GM12878 (cell line): ENCODE measurements around the gene LCA5. TPM values are rescaled to one million over a fixed set of nuclear protein-coding genes. Genes with fewer than 3 reads are reported as not detected.
"Not testable (repeated sequence)": the region's sequence is repeated elsewhere in the genome, so short reads cannot be mapped to it uniquely, and the experiment has no call there.

Source experiments
- ATAC-seq: fragments of 200-7000 bp; cut with Tn5 transposase; 3 replicates; pipeline ENCODE4 v1.9.1; 2020; ENCODE audit warnings: mild to moderate bottlenecking, moderate library complexity
- BruUV-seq: library from RNA; stranded (reverse); fragments of 400-500 nt; replicated peaks from 2 replicates; lab custom pipeline; 2021; lab: Mats Ljungman, UMichigan
- CTCF ChIA-PET: fragments of 300-600 bp; sonication (Branson Sonifier 250); formaldehyde crosslinking; extraction: SDS; loops from one replicate; lab custom pipeline; 2021; ENCODE audit warnings: inconsistent platforms; lab: Yijun Ruan, JAX
- POLR2A ChIA-PET: fragments of 350-600 bp; formaldehyde crosslinking; extraction: SDS; loops from one replicate; lab custom pipeline; 2021; ENCODE audit warnings: inconsistent platforms; lab: Charles Lee
- RAD21 ChIA-PET: fragments of 300-600 bp; sonication (Branson Sonifier 250); formaldehyde crosslinking; loops from one replicate; lab custom pipeline; 2023; ENCODE audit warnings: antibody characterized with exemption; ENCODE audit not compliant: unreplicated experiment; lab: Charles Lee
- SMC1A ChIA-PET: fragments of 300-600 bp; sonication (Branson Sonifier 250); formaldehyde crosslinking; loops from one replicate; lab custom pipeline; 2023; ENCODE audit not compliant: unreplicated experiment, uncharacterized antibody; lab: Charles Lee
- DNase-seq: peaks from one replicate; pipeline ENCODE4 v3.0.0-alpha.2; 2011; ENCODE audit warnings: low read depth, low spot score
- FAIRE-seq: peaks from 3 replicates; lab custom pipeline; 2011; peaks lifted over from hg19 to GRCh38; lab: Jason Lieb, UNC
- H2AFZ ChIP-seq: 2 replicates; pipeline ENCODE4 v1.6.0; 2011; ENCODE audit warnings: low read depth, low read length, control low read depth; ENCODE audit not compliant: control insufficient read depth
- H3K27ac ChIP-seq: 2 replicates; pipeline ENCODE4 v1.5.1; 2011; ENCODE audit warnings: control low read depth; ENCODE audit not compliant: control insufficient read depth, insufficient read depth
- H3K27me3 ChIP-seq, 2 experiments: replicated peaks in 1 of 2; 2 replicates each; pipeline versions ENCODE4 v1.6.0 to v1.6.1; 2011; ENCODE audit warnings: low read length in 1 of 2; ENCODE audit not compliant: control insufficient read depth in 2 of 2, insufficient read depth in 2 of 2
- H3K36me3 ChIP-seq, 2 experiments: 2 replicates each; pipeline ENCODE4 v1.5.1; 2011; ENCODE audit warnings: low read length in 1 of 2; ENCODE audit not compliant: control insufficient read depth in 2 of 2, insufficient read depth in 2 of 2
- H3K4me1 ChIP-seq: 2 replicates; pipeline ENCODE4 v1.6.1; 2011; ENCODE audit warnings: mild to moderate bottlenecking, low read length, moderate library complexity, mixed read lengths; ENCODE audit not compliant: control insufficient read depth, insufficient read depth
- H3K4me2 ChIP-seq: 2 replicates; pipeline ENCODE4 v1.6.0; 2011; ENCODE audit warnings: control low read depth; ENCODE audit not compliant: control insufficient read depth, insufficient read depth
- H3K4me3 ChIP-seq: fragments of 200-600 bp; sonication (generic); 2 replicates; pipeline ENCODE4 v1.5.1; 2016
- H3K79me2 ChIP-seq: 2 replicates; pipeline ENCODE4 v1.6.0; 2011; ENCODE audit warnings: low read length; ENCODE audit not compliant: control insufficient read depth, insufficient read depth
- H3K9ac ChIP-seq: 2 replicates; pipeline ENCODE4 v1.8.0; 2011; ENCODE audit warnings: low read length, control low read depth, mixed read lengths; ENCODE audit not compliant: control insufficient read depth, insufficient read depth
- H3K9me3 ChIP-seq: replicated peaks from 3 replicates; pipeline ENCODE4 v1.5.1; 2011; ENCODE audit warnings: mild to moderate bottlenecking, low read length; ENCODE audit not compliant: control insufficient read depth, insufficient read depth
- H4K20me1 ChIP-seq: 2 replicates; pipeline ENCODE4 v1.6.0; 2011; ENCODE audit not compliant: control insufficient read depth, insufficient read depth
- ATF3 ChIP-seq: IDR thresholded peaks from 2 replicates; pipeline ENCODE4 v1.6.1; 2011; ENCODE audit warnings: low read depth, mild to moderate bottlenecking, low read length, moderate library complexity, borderline replicate concordance; ENCODE audit errors: extremely low read depth
- BRCA1 ChIP-seq: IDR thresholded peaks from 2 replicates; pipeline ENCODE4 v1.6.1; 2011; ENCODE audit warnings: low read depth, low read length, improper control_type of control experiment
- IKZF1 ChIP-seq: fragments of 450-650 bp; conservative IDR thresholded peaks from 2 replicates; pipeline ENCODE4 v1.6.1; 2017; ENCODE audit warnings: antibody characterized with exemption, mild to moderate bottlenecking
- IKZF2 ChIP-seq, 2 experiments: fragments of 450-650 bp; IDR thresholded peaks; 2 replicates each; pipeline ENCODE4 v1.6.1; 2017; ENCODE audit warnings: mild to moderate bottlenecking in 2 of 2, moderate library complexity in 2 of 2
- RAD51 ChIP-seq: fragments of 450-650 bp; IDR thresholded peaks from 2 replicates; pipeline ENCODE4 v1.6.1; 2016; ENCODE audit warnings: moderate library complexity, mild to moderate bottlenecking, inconsistent platforms
- SMC3 ChIP-seq: IDR thresholded peaks from 2 replicates; pipeline ENCODE4 v1.6.1; 2011; ENCODE audit warnings: low read length, improper control_type of control experiment, borderline replicate concordance
- USF2 ChIP-seq: IDR thresholded peaks from 2 replicates; pipeline ENCODE4 v1.6.1; 2011; ENCODE audit warnings: low read depth, low read length, improper control_type of control experiment, borderline replicate concordance
- YY1 ChIP-seq: IDR thresholded peaks from 2 replicates; pipeline ENCODE4 v1.6.1; 2011; ENCODE audit warnings: low read depth, mild to moderate bottlenecking, low read length
- ZNF274 ChIP-seq: IDR thresholded peaks from one replicate; pipeline ENCODE4 v1.8.0; 2011; ENCODE audit not compliant: insufficient read length, insufficient read depth
- ZNF687 ChIP-seq: fragments of 450-650 bp; IDR thresholded peaks from 2 replicates; pipeline ENCODE4 v1.6.1; 2017; ENCODE audit warnings: mild to moderate bottlenecking, moderate library complexity
- WGBS: methylation state at CpG from one replicate; pipeline ENCODE4 v1.1.6; 2016; ENCODE audit warnings: low lambda C conversion rate; ENCODE audit not compliant: insufficient replicate concordance, insufficient coverage; ENCODE audit errors: missing lambda C conversion rate; 5-methylcytosine and 5-hydroxymethylcytosine counted together
- in situ Hi-C: fragments of 300-500 bp; cut with MboI; formaldehyde crosslinking; loops from 9 replicates; pipeline ENCODE4 v1.14.3; 2018; ENCODE audit warnings: mixed read lengths
- intact Hi-C: fragments of 100-400 bp; cut with micrococcal nuclease; formaldehyde crosslinking; loops from one replicate; pipeline ENCODE4 v1.14.2; 2022; ENCODE audit not compliant: unreplicated experiment
- polyA plus RNA-seq, 11 experiments: library from polyadenylated mRNA; depleted of rRNA in 4 of 11; unstranded in 6 of 11; stranded (reverse) in 5 of 11; fragments of >200 nt; fragmentation: Nextera tagmentation in 4 of 11; fragmentation: Illumina TruSeq in 1 of 11; extraction: Ambion mirVana in 4 of 11; extraction: Trizol in 1 of 11; gene quantifications; 1 replicate in 1 of 11; 2 replicates in 10 of 11; pipeline versions ENCODE4 v1.2.1 to v1.2.3, GENCODE V29; 2011 to 2016; ENCODE audit warnings: inconsistent platforms in 2 of 11, missing spikeins in 2 of 11, low read depth in 1 of 11
- total RNA-seq, 4 experiments: library from RNA; depleted of rRNA in 3 of 4; stranded (reverse); fragments of >200 nt in 3 of 4; fragmentation: Illumina TruSeq in 1 of 4; extraction: Trizol in 1 of 4; gene quantifications; 2 replicates each; pipeline versions ENCODE4 v1.2.1 to v1.2.3, GENCODE V29; 2013 to 2021

Gene LCA5
- total and polyA plus RNA-seq, 10 of the 15 experiments (the other 5 are each of a cell fraction or from before 2014, with no cell fraction given) = 0.13 to 0.45 (median 0.27) TPM

GRCh38 chr6:79584332-79584731 is 47.1 kb upstream of the LCA5 start:
- 44% methylated on average over 2 of the region's 2 CpGs for whole genome bisulfite sequencing
- in situ Hi-C loops = no loop called here
- RAD21 ChIA-PET = no interaction called here
- Histone ChIP-seq H3K4me1 (no peaks in the 10 kb centered on the region), H2AFZ (no peak overlapping the region), H3K27me3 (no peaks in the 10 kb centered on the region), H3K79me2 (no peaks in the 10 kb centered on the region), H3K9ac (no peak overlapping the region), H3K36me3 (no peaks in the 10 kb centered on the region), H3K4me3 (no peak overlapping the region), H3K9me3 (no peaks in the 10 kb centered on the region), H4K20me1 (no peaks in the 10 kb centered on the region), H3K4me2 (no peak overlapping the region), H3K27ac (no peak overlapping the region)
- no TSS peak for BruUV-seq
- TF ChIP-seq USF2 (no peak), IKZF2 (IDR thresholded peaks at IDR 0.05) (no peak), SMC3 (no peak), BRCA1 (no peak), YY1 (no peak), ZNF687 (no peak), ZNF274 (no peak), IKZF1 (no peak), ATF3 (no peak), RAD51 (no peak)
- DNase-seq = no peak
- POLR2A ChIA-PET = no interaction called here
- SMC1A ChIA-PET = no interaction called here
- CTCF ChIA-PET = no interaction called here
- FAIRE-seq = no peak
- intact Hi-C loops = no loop called here
- no peak for ATAC-seq

GRCh38 chr6:79577926-79578325 is 40.7 kb upstream of the LCA5 start:
- H2AFZ ChIP-seq, H3K27ac ChIP-seq, BruUV-seq, FAIRE-seq, H4K20me1 ChIP-seq, in situ Hi-C loops, H3K79me2 ChIP-seq, H3K9ac ChIP-seq, H3K4me1 ChIP-seq, intact Hi-C loops, DNase-seq, H3K9me3 ChIP-seq, H3K27me3 ChIP-seq, H3K4me3 ChIP-seq, RAD21 ChIA-PET, ATAC-seq, POLR2A ChIA-PET, H3K4me2 ChIP-seq, H3K36me3 ChIP-seq, SMC1A ChIA-PET: not testable (repeated sequence)
- CTCF ChIA-PET = interaction anchor here (1.1 to 1.8 kb wide), 3 partner anchors 12 to 290 kb away, joined by 3 read pairs; no protein-coding TSS in a partner anchor
- WGBS = 66% methylated on average over 6 of the region's 6 CpGs
